ENCODE measurements around the gene BAHCC1. TPM values are rescaled to one million over a fixed set of nuclear protein-coding genes. Genes with fewer than 3 reads are reported as not detected.

The BAHCC1 gene
- polyA plus RNA-seq, 2 donors, result 3.0 to 9.1 TPM

DNA sequence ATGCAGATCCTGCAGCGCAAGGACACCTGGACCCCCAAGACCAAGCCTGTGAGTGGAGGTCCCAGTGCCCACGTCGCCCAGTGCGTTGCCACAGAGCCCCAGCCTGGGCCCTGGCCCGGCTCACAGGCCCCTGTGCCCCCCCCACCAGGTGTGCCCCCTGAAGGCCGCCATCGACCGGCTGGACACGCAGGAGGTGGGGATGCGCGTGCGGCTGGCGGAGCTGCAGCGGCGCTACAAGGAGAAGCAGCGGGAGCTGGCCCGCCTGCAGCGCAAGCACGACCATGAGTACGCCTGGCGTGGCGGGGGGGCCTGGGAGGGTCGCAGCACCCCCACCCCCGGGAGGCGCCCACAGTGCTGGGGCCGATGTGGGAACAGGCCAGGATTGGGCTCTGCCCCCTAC lies 56.6 kb downstream of the BAHCC1 start:
- no peaks in the 10 kb centered on the region for H3K27me3 ChIP-seq (ENCODE audit: control insufficient read depth in 1 of 2, insufficient read depth in 2 of 2, low read length in 2 of 2)
- H3K9me3 ChIP-seq (ENCODE audit: control insufficient read depth in 2 of 2, insufficient read depth in 1 of 2, low read depth in 1 of 2, low read length in 1 of 2), result no peaks in the 10 kb centered on the region
- no peak overlapping the region for H3K4me3 ChIP-seq (ENCODE audit: low read depth in 1 of 2, low read length in 2 of 2)
- H3K27ac ChIP-seq (ENCODE audit: low read depth in 2 of 2, low read length in 1 of 2), result no peak overlapping the region
- 96% methylated on average over 25 to 26 of the region's 26 CpGs for WGBS, 2 donors
- no peaks in the 10 kb centered on the region for H3K4me1 ChIP-seq (ENCODE audit: control insufficient read depth in 2 of 2, insufficient read depth in 2 of 2, low read length in 1 of 2)
- no peaks in the 10 kb centered on the region for H3K36me3 ChIP-seq (ENCODE audit: control insufficient read depth in 2 of 2, insufficient read depth in 2 of 2, low read length in 1 of 2)

- H3K4me1 ChIP-seq (ENCODE audit: control insufficient read depth in 2 of 2, insufficient read depth in 2 of 2, low read length in 1 of 2), result no peaks in the 10 kb centered on the region
- H3K27me3 ChIP-seq (ENCODE audit: control insufficient read depth in 1 of 2, insufficient read depth in 2 of 2, low read length in 2 of 2), result no peaks in the 10 kb centered on the region
- H3K4me3 ChIP-seq (ENCODE audit: low read depth in 1 of 2, low read length in 2 of 2), result no peak overlapping the region
- 90 to 92% methylated on average over 21 to 23 of the region's 23 CpGs for WGBS, 2 donors
- no peaks in the 10 kb centered on the region for H3K9me3 ChIP-seq (ENCODE audit: control insufficient read depth in 2 of 2, insufficient read depth in 1 of 2, low read depth in 1 of 2, low read length in 1 of 2)
- H3K36me3 ChIP-seq (ENCODE audit: control insufficient read depth in 2 of 2, insufficient read depth in 2 of 2, low read length in 1 of 2), result no peaks in the 10 kb centered on the region
- no peak overlapping the region for H3K27ac ChIP-seq (ENCODE audit: low read depth in 2 of 2, low read length in 1 of 2)
These were observed 57.3 kb downstream of the BAHCC1 start for GRCh38 chr17:81452551-81452950.

DNA sequence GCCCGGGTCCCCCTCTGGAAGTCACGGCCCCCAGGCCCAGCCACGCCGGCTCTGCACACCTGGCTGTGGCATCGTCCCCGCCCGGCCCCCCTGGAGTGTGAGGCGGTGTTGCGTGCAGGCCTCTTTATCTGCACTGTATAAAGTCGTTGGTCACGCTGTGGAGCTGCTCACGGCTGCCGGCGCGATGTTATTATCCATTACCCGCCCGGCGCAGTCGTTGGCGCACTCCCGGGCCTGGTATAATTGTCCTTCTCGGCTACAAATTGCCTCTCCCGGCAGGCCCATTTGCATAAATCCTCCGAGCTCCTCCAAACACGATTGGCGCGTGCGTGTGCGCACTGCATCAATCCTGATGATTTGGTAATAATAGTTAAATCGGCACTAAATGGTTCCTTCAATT lies 57.8 kb downstream of the BAHCC1 start:
- Histone ChIP-seq H3K36me3 (ENCODE audit: control insufficient read depth in 2 of 2, insufficient read depth in 2 of 2, low read length in 1 of 2) (no peaks in the 10 kb centered on the region), H3K4me3 (ENCODE audit: low read depth in 1 of 2, low read length in 2 of 2) (no peak overlapping the region), H3K9me3 (ENCODE audit: control insufficient read depth in 2 of 2, insufficient read depth in 1 of 2, low read depth in 1 of 2, low read length in 1 of 2) (no peaks in the 10 kb centered on the region), H3K27me3 (ENCODE audit: control insufficient read depth in 1 of 2, insufficient read depth in 2 of 2, low read length in 2 of 2) (no peaks in the 10 kb centered on the region), H3K4me1 (ENCODE audit: control insufficient read depth in 2 of 2, insufficient read depth in 2 of 2, low read length in 1 of 2) (no peaks in the 10 kb centered on the region), H3K27ac (ENCODE audit: low read depth in 2 of 2, low read length in 1 of 2) (no peak overlapping the region)
- WGBS, 2 donors, result 89 to 91% methylated on average over 30 of the region's 30 CpGs

GRCh38 chr17:81453712-81454111 lies 58.5 kb downstream of the BAHCC1 start:
- Histone ChIP-seq H3K4me1 (ENCODE audit: control insufficient read depth in 2 of 2, insufficient read depth in 2 of 2, low read length in 1 of 2) (no peaks in the 10 kb centered on the region), H3K36me3 (ENCODE audit: control insufficient read depth in 2 of 2, insufficient read depth in 2 of 2, low read length in 1 of 2) (no peaks in the 10 kb centered on the region), H3K9me3 (ENCODE audit: control insufficient read depth in 2 of 2, insufficient read depth in 1 of 2, low read depth in 1 of 2, low read length in 1 of 2) (no peaks in the 10 kb centered on the region), H3K4me3 (ENCODE audit: low read depth in 1 of 2, low read length in 2 of 2) (no peak overlapping the region), H3K27me3 (ENCODE audit: control insufficient read depth in 1 of 2, insufficient read depth in 2 of 2, low read length in 2 of 2) (no peaks in the 10 kb centered on the region), H3K27ac (ENCODE audit: low read depth in 2 of 2, low read length in 1 of 2) (no peak overlapping the region)
- WGBS, 2 donors, result 57 to 67% methylated on average over 7 of the region's 7 CpGs

DNA sequence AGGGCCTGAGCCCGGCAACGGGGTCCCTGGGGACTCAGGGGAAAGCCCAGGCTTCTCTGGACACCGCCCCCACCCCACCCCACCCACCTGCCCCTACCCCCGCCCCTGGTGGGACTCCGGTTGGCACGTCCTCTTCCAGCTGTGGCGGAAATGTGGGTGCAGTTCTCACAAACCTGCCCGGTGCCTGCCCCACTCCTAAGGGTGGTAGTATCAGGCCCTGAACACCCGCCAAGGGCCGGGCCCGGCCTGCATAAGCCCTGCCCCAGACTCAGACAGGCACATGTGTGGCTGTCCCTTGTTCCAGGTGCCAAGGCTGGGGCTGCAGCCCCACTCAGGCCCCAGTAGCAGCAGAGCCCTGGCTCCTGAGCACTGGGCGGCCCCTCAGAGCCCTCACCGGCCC lies 59.2 kb downstream of the BAHCC1 start:
- H3K27ac ChIP-seq (ENCODE audit: low read depth in 2 of 2, low read length in 1 of 2), result no peak overlapping the region
- no peaks in the 10 kb centered on the region for H3K36me3 ChIP-seq (ENCODE audit: control insufficient read depth in 2 of 2, insufficient read depth in 2 of 2, low read length in 1 of 2)
- 81 to 84% methylated on average over 11 to 13 of the region's 13 CpGs for WGBS, 2 donors
- H3K9me3 ChIP-seq (ENCODE audit: control insufficient read depth in 2 of 2, insufficient read depth in 1 of 2, low read depth in 1 of 2, low read length in 1 of 2), result no peaks in the 10 kb centered on the region
- no peaks in the 10 kb centered on the region for H3K4me1 ChIP-seq (ENCODE audit: control insufficient read depth in 2 of 2, insufficient read depth in 2 of 2, low read length in 1 of 2)
- H3K27me3 ChIP-seq (ENCODE audit: control insufficient read depth in 1 of 2, insufficient read depth in 2 of 2, low read length in 2 of 2), result no peaks in the 10 kb centered on the region
- no peak overlapping the region for H3K4me3 ChIP-seq (ENCODE audit: low read depth in 1 of 2, low read length in 2 of 2)

GRCh38 chr17:81455387-81455786 lies 60.1 kb downstream of the BAHCC1 start:
- no peaks in the 10 kb centered on the region for H3K9me3 ChIP-seq (ENCODE audit: control insufficient read depth in 2 of 2, insufficient read depth in 1 of 2, low read depth in 1 of 2, low read length in 1 of 2)
- H3K36me3 ChIP-seq (ENCODE audit: control insufficient read depth in 2 of 2, insufficient read depth in 2 of 2, low read length in 1 of 2), result no peaks in the 10 kb centered on the region
- no peaks in the 10 kb centered on the region for H3K4me1 ChIP-seq (ENCODE audit: control insufficient read depth in 2 of 2, insufficient read depth in 2 of 2, low read length in 1 of 2)
- H3K4me3 ChIP-seq (ENCODE audit: low read depth in 1 of 2, low read length in 2 of 2), result no peak overlapping the region
- 88 to 91% methylated on average over 16 to 18 of the region's 18 CpGs for WGBS, 2 donors
- no peak overlapping the region for H3K27ac ChIP-seq (ENCODE audit: low read depth in 2 of 2, low read length in 1 of 2)
- H3K27me3 ChIP-seq (ENCODE audit: control insufficient read depth in 1 of 2, insufficient read depth in 2 of 2, low read length in 2 of 2), result no peaks in the 10 kb centered on the region

DNA sequence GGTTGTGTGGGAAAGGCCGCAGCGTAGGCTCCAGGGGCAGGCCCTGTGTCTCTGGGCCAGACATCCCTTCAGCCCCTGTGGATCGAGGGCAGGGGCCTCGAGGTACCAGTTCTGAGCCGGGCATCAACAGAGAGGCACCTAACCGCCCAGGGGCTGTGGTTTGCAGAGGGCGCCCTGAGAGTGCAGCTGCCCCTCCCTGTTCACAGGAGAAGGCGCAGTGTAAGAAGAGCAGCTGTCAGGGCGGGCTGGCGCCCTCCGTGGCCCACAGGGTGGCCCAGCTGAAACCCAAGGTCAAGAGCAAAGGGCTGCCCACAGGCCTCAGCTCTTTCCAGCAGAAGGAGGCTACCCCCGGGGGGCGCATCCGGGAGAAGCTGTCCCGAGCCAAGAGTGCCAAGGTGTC lies 60.8 kb downstream of the BAHCC1 start:
- Histone ChIP-seq H3K9me3 (ENCODE audit: control insufficient read depth in 2 of 2, insufficient read depth in 1 of 2, low read depth in 1 of 2, low read length in 1 of 2) (no peaks in the 10 kb centered on the region), H3K36me3 (ENCODE audit: control insufficient read depth in 2 of 2, insufficient read depth in 2 of 2, low read length in 1 of 2) (no peaks in the 10 kb centered on the region), H3K27ac (ENCODE audit: low read depth in 2 of 2, low read length in 1 of 2) (no peak overlapping the region), H3K4me3 (ENCODE audit: low read depth in 1 of 2, low read length in 2 of 2) (no peak overlapping the region), H3K27me3 (ENCODE audit: control insufficient read depth in 1 of 2, insufficient read depth in 2 of 2, low read length in 2 of 2) (no peaks in the 10 kb centered on the region), H3K4me1 (ENCODE audit: control insufficient read depth in 2 of 2, insufficient read depth in 2 of 2, low read length in 1 of 2) (no peaks in the 10 kb centered on the region)
- 80 to 87% methylated on average over 15 of the region's 15 CpGs for WGBS, 2 donors

GRCh38 chr17:81456798-81457197 lies 61.5 kb downstream of the BAHCC1 start:
- Histone ChIP-seq H3K27ac (ENCODE audit: low read depth in 2 of 2, low read length in 1 of 2) (no peak overlapping the region), H3K4me3 (ENCODE audit: low read depth in 1 of 2, low read length in 2 of 2) (no peak overlapping the region), H3K27me3 (ENCODE audit: control insufficient read depth in 1 of 2, insufficient read depth in 2 of 2, low read length in 2 of 2) (no peaks in the 10 kb centered on the region), H3K4me1 (ENCODE audit: control insufficient read depth in 2 of 2, insufficient read depth in 2 of 2, low read length in 1 of 2) (no peaks in the 10 kb centered on the region), H3K36me3 (ENCODE audit: control insufficient read depth in 2 of 2, insufficient read depth in 2 of 2, low read length in 1 of 2) (no peaks in the 10 kb centered on the region), H3K9me3 (ENCODE audit: control insufficient read depth in 2 of 2, insufficient read depth in 1 of 2, low read depth in 1 of 2, low read length in 1 of 2) (no peaks in the 10 kb centered on the region)
- 65 to 70% methylated on average over 7 of the region's 7 CpGs for WGBS, 2 donors

GRCh38 chr17:81457401-81457800 lies 62.1 kb downstream of the BAHCC1 start:
- no peak overlapping the region for H3K27ac ChIP-seq (ENCODE audit: low read depth in 2 of 2, low read length in 1 of 2)
- no peaks in the 10 kb centered on the region for H3K36me3 ChIP-seq (ENCODE audit: control insufficient read depth in 2 of 2, insufficient read depth in 2 of 2, low read length in 1 of 2)
- no peaks in the 10 kb centered on the region for H3K9me3 ChIP-seq (ENCODE audit: control insufficient read depth in 2 of 2, insufficient read depth in 1 of 2, low read depth in 1 of 2, low read length in 1 of 2)
- H3K4me1 ChIP-seq (ENCODE audit: control insufficient read depth in 2 of 2, insufficient read depth in 2 of 2, low read length in 1 of 2), result no peaks in the 10 kb centered on the region
- WGBS, 2 donors, result 96 to 97% methylated on average over 3 of the region's 3 CpGs
- no peaks in the 10 kb centered on the region for H3K27me3 ChIP-seq (ENCODE audit: control insufficient read depth in 1 of 2, insufficient read depth in 2 of 2, low read length in 2 of 2)
- H3K4me3 ChIP-seq (ENCODE audit: low read depth in 1 of 2, low read length in 2 of 2), result no peak overlapping the region

DNA sequence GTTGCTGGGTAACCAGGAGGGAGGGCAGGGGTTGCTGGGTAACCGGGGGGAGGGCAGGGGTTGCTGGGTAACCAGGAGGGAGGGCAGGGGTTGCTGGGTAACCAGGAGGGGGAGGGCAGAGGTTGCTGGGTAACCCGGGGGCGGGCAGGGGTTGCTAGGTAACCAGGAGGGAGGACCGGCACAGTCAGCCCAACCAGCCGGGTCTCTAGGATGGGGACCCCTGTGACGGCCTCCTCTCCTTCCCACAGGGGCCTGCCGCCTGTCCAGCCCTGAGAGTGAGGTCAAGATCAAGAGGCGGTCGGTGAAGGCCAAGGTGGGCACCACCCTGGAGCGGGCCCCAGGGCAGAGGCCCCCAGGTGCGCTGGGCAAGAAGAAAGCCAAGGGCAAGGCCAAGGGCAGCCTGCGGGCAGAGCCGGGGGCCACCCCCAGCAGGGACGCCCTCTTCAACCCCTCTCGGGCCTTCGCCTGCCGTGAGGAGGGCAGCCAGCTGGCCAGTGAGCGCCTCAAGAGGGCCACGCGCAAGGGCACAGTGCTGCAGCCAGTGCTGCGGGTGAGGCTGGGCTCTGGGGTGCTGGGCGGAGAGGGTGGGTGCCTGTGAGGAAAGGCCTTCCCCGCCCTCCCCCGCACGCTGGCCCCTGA lies 62.8 kb downstream of the BAHCC1 start:
- 90 to 92% methylated on average over 22 to 25 of the region's 25 CpGs for WGBS, 2 donors
- H3K36me3 ChIP-seq (ENCODE audit: control insufficient read depth in 2 of 2, insufficient read depth in 2 of 2, low read length in 1 of 2), result peaks cover 3 to 5% of the 10 kb centered on the region in 2 donors
- H3K27ac ChIP-seq (ENCODE audit: low read depth in 2 of 2, low read length in 1 of 2), result no peak overlapping the region
- no peaks in the 10 kb centered on the region for H3K27me3 ChIP-seq (ENCODE audit: control insufficient read depth in 1 of 2, insufficient read depth in 2 of 2, low read length in 2 of 2)
- no peak overlapping the region for H3K4me3 ChIP-seq (ENCODE audit: low read depth in 1 of 2, low read length in 2 of 2)
- no peaks in the 10 kb centered on the region for H3K4me1 ChIP-seq (ENCODE audit: control insufficient read depth in 2 of 2, insufficient read depth in 2 of 2, low read length in 1 of 2)
- no peaks in the 10 kb centered on the region for H3K9me3 ChIP-seq (ENCODE audit: control insufficient read depth in 2 of 2, insufficient read depth in 1 of 2, low read depth in 1 of 2, low read length in 1 of 2)
